GM23248 (cell line): Measurements from ENCODE around the gene PFKP.

Source experiments
- EZH2 ChIP-seq: fragments of 200-600 bp; sonication (generic); IDR thresholded peaks from 2 replicates; pipeline ENCODE4 v1.6.1; 2018; ENCODE audit warnings: antibody characterized with exemption, mild to moderate bottlenecking; ENCODE audit not compliant: insufficient read depth, poor library complexity, severe bottlenecking
- EZH2phosphoT487 ChIP-seq: fragments of 200-600 bp; sonication (generic); IDR thresholded peaks from 2 replicates; pipeline ENCODE4 v1.6.1; 2018; ENCODE audit warnings: antibody characterized with exemption, moderate library complexity, mild to moderate bottlenecking, low read depth; ENCODE audit not compliant: insufficient read depth

- no peak for TF ChIP-seq EZH2
- TF ChIP-seq EZH2phosphoT487 = no peak
These were observed 14.9 kb downstream of the PFKP start for GRCh38 chr10:3082290-3082689.
